Left cardiac atrium (tissue), 4 donors: ENCODE results near the gene OSBPL9. TPM values are rescaled to one million over a fixed set of nuclear protein-coding genes. Genes with fewer than 3 reads are reported as not detected.
"Not testable (repeated sequence)": the region's sequence is repeated elsewhere in the genome, so short reads cannot be mapped to it uniquely, and the experiment has no call there.

ENCODE experiments used
- ATAC-seq, 2 donors: fragments of 200-7000 bp; cut with Tn5 transposase; one replicate each; pipeline ENCODE4 v1.9.1; 2020; ENCODE audit warnings: mild to moderate bottlenecking in 2 of 2, moderate library complexity in 2 of 2
- DNase-seq: peaks from one replicate; pipeline ENCODE4 v3.0.0-alpha.2; 2020
- intact Hi-C, 2 donors: fragments of 100-400 bp; cut with DNase I; formaldehyde crosslinking; loops; one replicate each; pipeline versions ENCODE4 v1.14.1 to v1.15.1; 2022 to 2023
- microRNA-seq, 2 donors: library from miRNA; unstranded; fragments of <30 nt; microRNA quantifications; one replicate each; pipeline ENCODE4 v1.2.0, GENCODE V29; 2020
- total RNA-seq, 2 donors: library from RNA; stranded (reverse); fragmentation: NEBNext Ultra II Directional; extraction: Animal tissue kit (Norgen Biotek cat#: 25700); gene quantifications; one replicate each; pipeline ENCODE4 v1.2.1, GENCODE V29; 2021
- donor health status: DM: no; HTN: yes; CAD: no.
- donor health status: DM: no; HTN: yes; CAD: no; lungs with severe emphysema.
- donor health status: DM: yes; HTN: yes; CAD: no.
- donor health status: Dilated cardiomyopathy.

The OSBPL9 gene
- total RNA-seq, 2 donors from 2014 or later = 39.3 to 45.1 TPM

GRCh38 chr1:51794260-51794659 lies 177.4 kb downstream of the OSBPL9 start:
- ATAC-seq (no peak), DNase-seq (no peak)
- intact Hi-C loops = no loop called here

DNA sequence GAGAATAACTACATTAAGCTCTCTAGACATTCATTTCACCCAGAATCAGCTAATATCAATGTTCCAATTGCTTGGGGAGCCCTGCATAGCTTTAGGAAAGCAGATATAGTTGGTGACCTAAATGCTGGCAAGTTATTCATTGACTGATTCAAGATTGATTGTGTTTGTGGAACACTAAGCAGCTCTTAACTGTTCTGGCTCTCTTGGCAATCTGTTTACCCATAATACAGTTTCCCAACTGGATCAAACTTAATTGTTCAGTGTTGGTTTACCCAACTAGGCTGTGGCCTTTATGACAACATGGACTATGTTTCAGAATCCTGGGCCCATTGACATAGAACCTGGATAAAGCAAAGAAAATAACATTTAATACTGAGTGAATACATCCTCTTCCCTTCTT lies 178.0 kb downstream of the OSBPL9 start:
- DNase-seq = no peak
- ATAC-seq = no peak
- intact Hi-C loops = no loop called here

DNA sequence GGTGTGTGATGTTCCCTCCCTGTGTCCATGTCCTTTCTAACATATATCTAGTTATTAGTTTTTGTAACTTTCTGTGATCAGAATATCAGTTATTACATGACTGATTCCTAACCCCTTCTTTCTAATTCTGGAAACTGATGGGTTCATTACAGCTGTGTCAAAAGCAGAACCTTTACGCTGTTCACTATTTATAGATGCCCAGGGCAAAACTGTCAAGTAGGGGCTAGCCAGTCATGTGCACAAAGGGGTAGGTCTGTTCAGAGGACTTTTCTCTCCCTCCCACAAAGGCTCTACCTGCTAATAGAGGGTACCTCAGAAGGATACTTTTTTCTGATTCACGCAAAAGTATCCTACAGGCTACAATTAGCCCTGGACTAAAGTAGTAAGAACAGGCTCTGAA lies 182.5 kb downstream of the OSBPL9 start:
- intact Hi-C loops = no loop called here
- ATAC-seq (peak; percentile 67 to 68), DNase-seq (no peak)

DNA sequence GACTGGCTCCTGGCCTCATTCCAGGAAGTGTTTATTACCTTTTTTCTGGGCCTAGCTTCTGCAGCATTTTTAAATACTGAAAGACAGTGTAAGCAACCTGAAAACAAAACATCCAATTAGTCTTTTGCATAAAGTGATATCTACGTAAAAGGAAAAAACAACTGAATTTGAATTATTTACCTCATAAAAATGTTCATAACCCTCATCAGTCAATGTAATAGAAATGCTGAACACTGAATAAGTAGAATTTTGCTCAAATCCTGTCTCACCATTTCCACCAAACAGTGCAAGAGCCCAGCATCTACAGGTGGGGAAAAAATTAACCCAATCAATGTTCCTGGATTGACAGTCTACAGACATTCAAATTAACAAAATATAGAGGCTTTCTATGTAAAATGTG lies 197.6 kb downstream of the OSBPL9 start:
- ATAC-seq = no peak
- no peak for DNase-seq
- intact Hi-C loops = no loop called here

- no peak for ATAC-seq
- no peak for DNase-seq
- intact Hi-C loops = no loop called here
Measured at GRCh38 chr1:51818487-51818886, 201.6 kb downstream of the OSBPL9 start.

DNA sequence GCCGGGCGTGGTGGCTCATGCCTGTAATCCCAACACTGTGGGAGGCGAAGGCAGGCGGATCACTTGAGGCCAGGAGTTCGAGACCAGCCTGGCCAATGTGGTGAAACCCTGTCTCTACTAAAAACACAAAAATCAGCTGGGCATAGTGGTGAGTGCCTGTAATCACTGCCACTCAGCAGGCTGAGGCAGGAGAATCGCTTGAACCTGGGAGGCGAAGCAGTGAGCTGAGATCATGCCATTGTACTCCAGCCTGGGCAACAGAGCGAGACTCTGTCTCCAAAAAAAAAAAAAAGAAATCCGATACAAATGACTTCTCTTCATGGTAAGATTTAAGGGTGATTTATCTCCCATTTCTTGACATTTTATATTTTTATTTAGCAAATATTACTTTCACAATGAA lies 202.1 kb downstream of the OSBPL9 start:
- ATAC-seq, intact Hi-C loops, DNase-seq: not testable (repeated sequence)

GRCh38 chr1:51819810-51820209 lies 202.9 kb downstream of the OSBPL9 start:
- DNase-seq (no peak), ATAC-seq (no peak)
- intact Hi-C loops = no loop called here

DNA sequence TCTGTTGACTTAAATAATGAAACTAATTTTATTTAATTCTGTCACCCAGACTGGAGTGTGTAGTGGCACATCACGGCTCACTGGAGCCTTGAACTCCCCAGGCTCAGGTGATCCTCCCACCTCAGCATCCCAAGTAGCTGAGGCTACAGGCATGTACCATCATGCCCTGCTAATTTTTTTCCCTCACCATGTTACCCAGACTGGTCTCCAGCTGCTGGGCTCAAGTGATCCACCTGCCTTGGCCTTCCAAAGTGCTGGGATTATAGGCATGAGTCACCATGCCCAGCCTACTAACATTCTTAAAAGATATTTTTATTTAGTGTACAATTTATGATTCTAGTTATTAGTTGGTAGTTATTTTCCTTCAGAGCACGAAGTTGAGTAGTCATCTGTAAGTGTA lies 212.2 kb downstream of the OSBPL9 start:
- intact Hi-C loops = no loop called here
- no peak for ATAC-seq
- DNase-seq = no peak

DNA sequence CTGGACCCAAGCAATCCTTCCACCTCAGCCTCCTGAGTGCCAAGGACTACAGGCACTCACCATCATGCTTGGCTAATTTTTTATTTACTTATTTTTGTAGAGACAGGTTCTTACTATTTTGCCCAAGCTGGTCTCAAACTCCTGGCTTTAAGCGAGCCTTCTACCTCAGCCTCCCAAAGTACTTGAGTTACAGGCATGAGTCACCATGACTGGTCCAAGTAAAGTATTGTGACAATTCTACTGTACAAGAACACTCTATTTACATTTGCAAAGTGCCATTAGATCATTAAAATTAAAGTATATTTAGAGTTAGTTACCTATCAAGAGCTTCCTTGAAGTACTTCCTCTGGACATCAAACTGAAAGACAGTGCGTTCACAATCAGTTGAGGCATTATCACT lies 216.8 kb downstream of the OSBPL9 start:
- intact Hi-C loops = no loop called here
- ATAC-seq = no peak

DNA sequence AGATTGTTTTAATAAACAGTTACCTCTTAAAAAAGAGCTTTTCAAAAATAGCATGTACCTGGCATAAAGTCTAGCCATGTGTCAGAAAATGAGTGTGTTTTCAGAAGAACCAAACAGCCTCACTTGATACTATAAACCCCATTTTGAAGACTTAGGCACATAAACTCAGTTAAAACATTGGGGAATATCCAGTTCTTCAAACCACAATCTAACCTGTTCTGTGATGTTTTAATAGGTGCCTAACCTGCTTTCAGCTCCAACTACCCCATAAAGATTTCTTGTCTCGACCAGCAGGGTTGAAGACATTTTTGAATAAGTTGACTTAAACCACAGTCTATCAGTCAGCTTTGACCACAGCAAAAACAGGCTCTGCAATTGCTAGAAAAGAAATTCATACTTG lies 220.4 kb downstream of the OSBPL9 start:
- intact Hi-C loops = no loop called here
- ATAC-seq (no peak), DNase-seq (no peak)

More for the DNA sequence above, 216.8 kb downstream of the OSBPL9 start:
- no peak for DNase-seq

Small RNAs within 50 kb of the gene (microRNA-seq; reads per million reads assigned to microRNA genes)
- gene MIR761 = 0 reads per million in 2 donors

Other genes with a start within 250 kb of the OSBPL9 start
- 10 to 100 TPM; 59.5 to 64.8 TPM for gene EPS15, start 97.8 kb upstream of the OSBPL9 start, total RNA-seq